HCT116 (cell line): Measurements from ENCODE around the gene AKAP8. TPM values are rescaled to one million over a fixed set of nuclear protein-coding genes. Genes with fewer than 3 reads are reported as not detected.

Experiments used
- ATAC-seq: fragments of 200-7000 bp; cut with Tn5 transposase; 2 replicates; pipeline ENCODE4 v1.9.1; 2020; ENCODE audit warnings: mild to moderate bottlenecking, moderate library complexity
- BruUV-seq: library from RNA; stranded (reverse); fragments of 400-500 nt; replicated peaks from 2 replicates; lab custom pipeline; 2021; lab: Mats Ljungman, UMichigan
- CTCF ChIA-PET: fragments of 300-600 bp; sonication (Branson Sonifier 250); formaldehyde crosslinking; loops from one replicate; lab custom pipeline; 2021; ENCODE audit warnings: antibody characterized with exemption; lab: Charles Lee
- POLR2A ChIA-PET: fragments of 300-600, 350-600 bp; sonication (Branson Sonifier 250); formaldehyde crosslinking; loops from one replicate; lab custom pipeline; 2021; ENCODE audit warnings: antibody characterized with exemption; lab: Charles Lee
- RAD21 ChIA-PET, 2 experiments: fragments of 300-600 bp; sonication (Branson Sonifier 250); formaldehyde crosslinking; loops; one replicate each; lab custom pipeline; 2023; ENCODE audit warnings: low total read pairs in 2 of 2; ENCODE audit not compliant: uncharacterized antibody in 2 of 2, unreplicated experiment in 2 of 2, low non-redundant PET in 1 of 2; lab: Charles Lee
- DNase-seq: peaks from one replicate; pipeline ENCODE4 v3.0.0-alpha.2; 2010; ENCODE audit warnings: low read depth, low spot score
- H2AFZ ChIP-seq: fragments of 200-600 bp; shearing (Covaris generic), sonication (generic); 2 replicates; pipeline ENCODE4 v1.6.1; 2017; ENCODE audit warnings: low read depth, mixed run types, mixed read lengths, antibody characterized with exemption, low read length; ENCODE audit not compliant: poor library complexity, severe bottlenecking
- H3K27ac ChIP-seq: 2 replicates; pipeline ENCODE4 v1.5.1; 2012; ENCODE audit warnings: low read depth, low read length
- H3K27me3 ChIP-seq: fragments of 200-600 bp; sonication (generic); 2 replicates; pipeline ENCODE4 v1.6.1; 2016; ENCODE audit warnings: mixed run types, low read length, mixed read lengths; ENCODE audit not compliant: insufficient read depth
- H3K36me3 ChIP-seq, 2 experiments: fragments of 200-500 bp in 1 of 2; fragments of 200-600 bp in 1 of 2; sonication (Bioruptor generic) in 1 of 2; sonication (generic) in 1 of 2; 2 replicates each; pipeline versions ENCODE4 v1.5.1 to v1.6.1; 2014 to 2016; ENCODE audit warnings: low read length in 2 of 2, inconsistent platforms in 1 of 2, mixed read lengths in 1 of 2, mixed run types in 1 of 2; ENCODE audit not compliant: insufficient read depth in 2 of 2, control insufficient read depth in 1 of 2
- H3K4me1 ChIP-seq, 2 experiments: fragments of 200-600 bp in 1 of 2; sonication (generic) in 1 of 2; 2 replicates each; pipeline versions ENCODE4 v1.5.1 to v1.6.1; 2012 to 2017; ENCODE audit warnings: low read length in 2 of 2, inconsistent platforms in 1 of 2, mild to moderate bottlenecking in 1 of 2, mixed read lengths in 1 of 2, mixed run types in 1 of 2, moderate library complexity in 1 of 2; ENCODE audit not compliant: insufficient read depth in 2 of 2, control insufficient read depth in 1 of 2
- H3K4me2 ChIP-seq: fragments of 200-600 bp; sonication (generic); 2 replicates; pipeline ENCODE4 v1.6.1; 2017; ENCODE audit warnings: mixed run types, low read length, mixed read lengths
- H3K4me3 ChIP-seq, 2 experiments: fragments of 200-600 bp in 1 of 2; sonication (generic) in 1 of 2; replicated peaks in 1 of 2; 2 replicates each; pipeline ENCODE4 v1.5.1; 2011 to 2016; ENCODE audit warnings: low read length in 2 of 2, control low read depth in 1 of 2, low read depth in 1 of 2, mild to moderate bottlenecking in 1 of 2, mixed read lengths in 1 of 2, mixed run types in 1 of 2
- H3K79me2 ChIP-seq: fragments of 200-600 bp; sonication (generic); 2 replicates; pipeline ENCODE4 v1.6.1; 2017; ENCODE audit warnings: mild to moderate bottlenecking, mixed run types, low read length, moderate library complexity, mixed read lengths; ENCODE audit not compliant: insufficient read depth
- H3K9ac ChIP-seq: fragments of 200-600 bp; sonication (generic); 2 replicates; pipeline ENCODE4 v1.6.1; 2016; ENCODE audit warnings: low read length, mixed read lengths
- H3K9me2 ChIP-seq: fragments of 200-600 bp; sonication (generic), shearing (Covaris generic); 2 replicates; pipeline ENCODE4 v1.6.1; 2017; ENCODE audit warnings: mixed run types, mild to moderate bottlenecking, moderate library complexity; ENCODE audit not compliant: insufficient read depth
- H3K9me3 ChIP-seq, 2 experiments: fragments of 200-500 bp in 1 of 2; fragments of 200-600 bp in 1 of 2; sonication (Bioruptor generic) in 1 of 2; sonication (generic) in 1 of 2; 2 replicates each; pipeline ENCODE4 v1.6.1; 2014 to 2017; ENCODE audit warnings: low read length in 2 of 2, mixed read lengths in 2 of 2, inconsistent platforms in 1 of 2, low read depth in 1 of 2, mild to moderate bottlenecking in 1 of 2, mixed run types in 1 of 2, moderate library complexity in 1 of 2; ENCODE audit not compliant: control insufficient read depth in 1 of 2, insufficient read depth in 1 of 2
- H4K20me1 ChIP-seq: fragments of 200-600 bp; sonication (generic), shearing (Covaris generic); 2 replicates; pipeline ENCODE4 v1.6.1; 2017; ENCODE audit warnings: mixed run types, mild to moderate bottlenecking, moderate library complexity; ENCODE audit not compliant: insufficient read depth
- CTCF ChIP-seq, 3 experiments: fragments of 200-600 bp in 1 of 3; sonication (generic) in 1 of 3; IDR thresholded peaks in 2 of 3; conservative IDR thresholded peaks in 1 of 3; 2 replicates each; pipeline ENCODE4 v1.5.1; 2012 to 2017; ENCODE audit warnings: low read depth in 2 of 3, low read length in 2 of 3, antibody characterized with exemption in 1 of 3, borderline replicate concordance in 1 of 3, control low read depth in 1 of 3, mild to moderate bottlenecking in 1 of 3, mixed read lengths in 1 of 3, mixed run types in 1 of 3, moderate library complexity in 1 of 3; ENCODE audit not compliant: insufficient read depth in 1 of 3
- FOSL1 ChIP-seq: IDR thresholded peaks from 2 replicates; pipeline ENCODE4 v1.6.1; 2012; ENCODE audit warnings: low read depth
- POLR2AphosphoS5 ChIP-seq: IDR thresholded peaks from 2 replicates; pipeline ENCODE4 v1.6.1; 2011; ENCODE audit warnings: mild to moderate bottlenecking, low read depth, low read length, moderate library complexity
- intact Hi-C: fragments of 100-400 bp; cut with micrococcal nuclease; formaldehyde crosslinking; loops from 2 replicates; pipeline ENCODE4 v1.10.0; 2022
- total RNA-seq: library from RNA; stranded (reverse); gene quantifications from one replicate; pipeline ENCODE4 v1.2.1, GENCODE V29; 2021; ENCODE audit not compliant: unreplicated experiment

Gene AKAP8
- total RNA-seq, 1 experiment from 2014 or later: 50.6 TPM

GRCh38 chr19:15320116-15320515 is 59.5 kb downstream of the AKAP8 start:
- Histone ChIP-seq H3K79me2 (peaks cover 96% of the 10 kb centered on the region), H3K27me3 (no peaks in the 10 kb centered on the region), H3K4me3 (no peak overlapping the region), H3K9me3 (no peaks in the 10 kb centered on the region), H2AFZ (no peak overlapping the region), H4K20me1 (peaks cover 20% of the 10 kb centered on the region), H3K4me2 (no peak overlapping the region), H3K36me3 (no peaks in the 10 kb centered on the region), H3K9me2 (no peaks in the 10 kb centered on the region), H3K9ac (no peak overlapping the region), H3K27ac (no peak overlapping the region), H3K4me1 (no peaks in the 10 kb centered on the region; a peak in 1 of 4 replicates)
- BruUV-seq: no TSS peak
- POLR2A ChIA-PET: no interaction called here
- RAD21 ChIA-PET: no interaction called here
- TF ChIP-seq CTCF (IDR thresholded peaks at IDR 0.05 in 2 of 3, conservative IDR thresholded peaks at IDR 0.05 in 1 of 3; ENCODE audit: borderline replicate concordance in 1 of 3, insufficient read depth in 1 of 3, low read depth in 2 of 3, low read length in 2 of 3) (no peak), POLR2AphosphoS5 (no peak)
- no peak for ATAC-seq
- intact Hi-C loops: loop anchor here (2.0 kb wide), 1 partner anchor 29 kb away; no protein-coding TSS in a partner anchor
- DNase-seq: no peak
- CTCF ChIA-PET: no interaction called here

- ATAC-seq (no peak), DNase-seq (no peak)
- Histone ChIP-seq H4K20me1 (peaks cover 15% of the 10 kb centered on the region), H3K4me2 (no peak overlapping the region), H3K4me3 (no peak overlapping the region), H3K9ac (no peak overlapping the region), H3K9me2 (no peaks in the 10 kb centered on the region), H3K27me3 (no peaks in the 10 kb centered on the region), H3K9me3 (no peaks in the 10 kb centered on the region), H3K4me1 (no peaks in the 10 kb centered on the region; a peak in 1 of 4 replicates), H2AFZ (no peak overlapping the region), H3K79me2 (peaks cover 96% of the 10 kb centered on the region), H3K27ac (no peak overlapping the region), H3K36me3 (no peaks in the 10 kb centered on the region)
- POLR2A ChIA-PET: interaction anchor here (1.4 kb wide), 1 partner anchor 30 kb away, joined by 3 read pairs; no protein-coding TSS in a partner anchor
- CTCF ChIA-PET: no interaction called here
- no peak for TF ChIP-seq FOSL1
- RAD21 ChIA-PET: no interaction called here
- BruUV-seq: no TSS peak
- intact Hi-C loops: no loop called here
Measured at GRCh38 chr19:15318241-15318691, 61.3 kb downstream of the AKAP8 start.
